ENCODE data around the gene PFKFB3.
A peak's percentile ranks its signal among the peaks of the same experiment; 100 is the strongest.

DNA sequence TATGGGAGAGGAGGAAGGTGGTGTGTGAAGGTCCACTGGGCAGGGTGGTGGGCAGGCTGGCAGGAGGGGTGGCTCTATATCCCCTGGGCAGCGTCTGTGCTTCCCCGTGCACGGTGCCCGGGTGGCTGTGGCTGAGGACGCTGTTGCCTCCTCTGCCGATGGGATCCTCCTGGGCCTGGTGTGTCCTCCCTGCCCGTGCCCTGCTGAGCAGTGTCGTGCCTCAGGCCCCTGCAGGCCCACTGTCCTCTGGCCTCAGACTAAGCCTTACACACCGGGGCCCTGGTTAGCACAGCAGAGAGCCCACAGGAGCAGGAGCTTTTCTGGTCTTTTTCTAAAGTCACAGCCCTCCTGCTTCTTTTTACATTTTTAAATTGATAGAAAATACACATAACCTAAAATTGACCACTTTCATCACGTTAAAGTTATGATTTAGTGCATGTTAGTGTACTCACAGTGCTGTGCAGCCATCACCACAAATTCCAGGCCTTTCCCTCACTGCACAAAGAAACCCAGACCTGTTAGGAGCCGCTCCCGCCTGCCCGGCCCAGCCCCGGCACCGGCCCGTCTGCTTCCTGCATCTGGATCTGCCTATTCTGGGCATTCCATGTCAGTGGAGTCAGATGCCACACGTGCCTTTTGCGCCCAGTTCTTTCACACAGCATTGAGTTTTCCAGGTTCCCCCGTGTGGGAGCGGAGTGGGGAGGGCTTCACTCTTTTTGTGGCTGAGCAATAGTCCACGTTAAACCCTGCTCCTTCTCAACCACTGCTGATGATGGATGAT lies 19.4 kb downstream of the PFKFB3 start:
- peak in 2 of 3 donors; percentile 1 to 45 for TF ChIP-seq POLR2AphosphoS5 (IDR thresholded peaks at IDR 0.05)
- TF ChIP-seq, protein P1, sequence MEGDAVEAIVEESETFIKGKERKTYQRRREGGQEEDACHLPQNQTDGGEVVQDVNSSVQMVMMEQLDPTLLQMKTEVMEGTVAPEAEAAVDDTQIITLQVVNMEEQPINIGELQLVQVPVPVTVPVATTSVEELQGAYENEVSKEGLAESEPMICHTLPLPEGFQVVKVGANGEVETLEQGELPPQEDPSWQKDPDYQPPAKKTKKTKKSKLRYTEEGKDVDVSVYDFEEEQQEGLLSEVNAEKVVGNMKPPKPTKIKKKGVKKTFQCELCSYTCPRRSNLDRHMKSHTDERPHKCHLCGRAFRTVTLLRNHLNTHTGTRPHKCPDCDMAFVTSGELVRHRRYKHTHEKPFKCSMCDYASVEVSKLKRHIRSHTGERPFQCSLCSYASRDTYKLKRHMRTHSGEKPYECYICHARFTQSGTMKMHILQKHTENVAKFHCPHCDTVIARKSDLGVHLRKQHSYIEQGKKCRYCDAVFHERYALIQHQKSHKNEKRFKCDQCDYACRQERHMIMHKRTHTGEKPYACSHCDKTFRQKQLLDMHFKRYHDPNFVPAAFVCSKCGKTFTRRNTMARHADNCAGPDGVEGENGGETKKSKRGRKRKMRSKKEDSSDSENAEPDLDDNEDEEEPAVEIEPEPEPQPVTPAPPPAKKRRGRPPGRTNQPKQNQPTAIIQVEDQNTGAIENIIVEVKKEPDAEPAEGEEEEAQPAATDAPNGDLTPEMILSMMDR (IDR thresholded peaks at IDR 0.05 in 8 of 11, conservative IDR thresholded peaks at IDR 0.05 in 3 of 11) = no peak

Data from spleen (tissue), 7 donors.